ENCODE measurements around the gene IQCF2.

DNA sequence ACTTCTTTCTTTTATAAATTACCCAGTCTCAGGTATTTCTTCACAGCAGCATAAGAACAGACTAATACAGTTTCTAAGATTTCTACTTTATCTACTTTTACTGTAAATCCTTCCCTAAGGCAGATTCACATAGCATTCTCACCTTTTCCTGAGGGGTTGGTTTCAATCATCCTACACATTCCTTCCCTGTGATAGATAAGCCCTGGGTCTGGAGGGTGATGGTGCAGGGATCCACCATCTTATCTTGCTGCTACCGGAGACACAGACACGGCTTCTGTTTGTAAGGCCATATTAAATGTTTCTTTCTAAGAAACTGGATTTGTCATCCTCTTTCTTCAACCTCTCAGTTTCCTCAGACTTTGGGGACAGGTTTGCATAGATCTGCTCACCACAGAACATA, 7.9 kb downstream of the IQCF2 start:
- TF ChIP-seq, protein P1, sequence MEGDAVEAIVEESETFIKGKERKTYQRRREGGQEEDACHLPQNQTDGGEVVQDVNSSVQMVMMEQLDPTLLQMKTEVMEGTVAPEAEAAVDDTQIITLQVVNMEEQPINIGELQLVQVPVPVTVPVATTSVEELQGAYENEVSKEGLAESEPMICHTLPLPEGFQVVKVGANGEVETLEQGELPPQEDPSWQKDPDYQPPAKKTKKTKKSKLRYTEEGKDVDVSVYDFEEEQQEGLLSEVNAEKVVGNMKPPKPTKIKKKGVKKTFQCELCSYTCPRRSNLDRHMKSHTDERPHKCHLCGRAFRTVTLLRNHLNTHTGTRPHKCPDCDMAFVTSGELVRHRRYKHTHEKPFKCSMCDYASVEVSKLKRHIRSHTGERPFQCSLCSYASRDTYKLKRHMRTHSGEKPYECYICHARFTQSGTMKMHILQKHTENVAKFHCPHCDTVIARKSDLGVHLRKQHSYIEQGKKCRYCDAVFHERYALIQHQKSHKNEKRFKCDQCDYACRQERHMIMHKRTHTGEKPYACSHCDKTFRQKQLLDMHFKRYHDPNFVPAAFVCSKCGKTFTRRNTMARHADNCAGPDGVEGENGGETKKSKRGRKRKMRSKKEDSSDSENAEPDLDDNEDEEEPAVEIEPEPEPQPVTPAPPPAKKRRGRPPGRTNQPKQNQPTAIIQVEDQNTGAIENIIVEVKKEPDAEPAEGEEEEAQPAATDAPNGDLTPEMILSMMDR (IDR thresholded peaks at IDR 0.05; ENCODE audit: poor library complexity, severe bottlenecking), result no peak
- no peak for TF ChIP-seq EP300 (conservative IDR thresholded peaks at IDR 0.05; ENCODE audit: poor library complexity, severe bottlenecking)
- TF ChIP-seq RAD21 (conservative IDR thresholded peaks at IDR 0.05), result no peak
- TF ChIP-seq, protein P2, sequence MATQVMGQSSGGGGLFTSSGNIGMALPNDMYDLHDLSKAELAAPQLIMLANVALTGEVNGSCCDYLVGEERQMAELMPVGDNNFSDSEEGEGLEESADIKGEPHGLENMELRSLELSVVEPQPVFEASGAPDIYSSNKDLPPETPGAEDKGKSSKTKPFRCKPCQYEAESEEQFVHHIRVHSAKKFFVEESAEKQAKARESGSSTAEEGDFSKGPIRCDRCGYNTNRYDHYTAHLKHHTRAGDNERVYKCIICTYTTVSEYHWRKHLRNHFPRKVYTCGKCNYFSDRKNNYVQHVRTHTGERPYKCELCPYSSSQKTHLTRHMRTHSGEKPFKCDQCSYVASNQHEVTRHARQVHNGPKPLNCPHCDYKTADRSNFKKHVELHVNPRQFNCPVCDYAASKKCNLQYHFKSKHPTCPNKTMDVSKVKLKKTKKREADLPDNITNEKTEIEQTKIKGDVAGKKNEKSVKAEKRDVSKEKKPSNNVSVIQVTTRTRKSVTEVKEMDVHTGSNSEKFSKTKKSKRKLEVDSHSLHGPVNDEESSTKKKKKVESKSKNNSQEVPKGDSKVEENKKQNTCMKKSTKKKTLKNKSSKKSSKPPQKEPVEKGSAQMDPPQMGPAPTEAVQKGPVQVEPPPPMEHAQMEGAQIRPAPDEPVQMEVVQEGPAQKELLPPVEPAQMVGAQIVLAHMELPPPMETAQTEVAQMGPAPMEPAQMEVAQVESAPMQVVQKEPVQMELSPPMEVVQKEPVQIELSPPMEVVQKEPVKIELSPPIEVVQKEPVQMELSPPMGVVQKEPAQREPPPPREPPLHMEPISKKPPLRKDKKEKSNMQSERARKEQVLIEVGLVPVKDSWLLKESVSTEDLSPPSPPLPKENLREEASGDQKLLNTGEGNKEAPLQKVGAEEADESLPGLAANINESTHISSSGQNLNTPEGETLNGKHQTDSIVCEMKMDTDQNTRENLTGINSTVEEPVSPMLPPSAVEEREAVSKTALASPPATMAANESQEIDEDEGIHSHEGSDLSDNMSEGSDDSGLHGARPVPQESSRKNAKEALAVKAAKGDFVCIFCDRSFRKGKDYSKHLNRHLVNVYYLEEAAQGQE (IDR thresholded peaks at IDR 0.05; ENCODE audit: borderline replicate concordance), result no peak
- TF ChIP-seq EZH2 (IDR thresholded peaks at IDR 0.05; ENCODE audit: borderline replicate concordance, insufficient read depth, low read length, poor library complexity, severe bottlenecking), result no peak
- no peak for TF ChIP-seq SMC3 (conservative IDR thresholded peaks at IDR 0.05; ENCODE audit: poor library complexity)
- TF ChIP-seq TAF1 (IDR thresholded peaks at IDR 0.05; ENCODE audit: low read depth), result no peak
- TF ChIP-seq POLR2AphosphoS5 (IDR thresholded peaks at IDR 0.05), result no peak
- TF ChIP-seq MXI1 (conservative IDR thresholded peaks at IDR 0.05; ENCODE audit: poor library complexity, severe bottlenecking), result no peak
